Epithelial cell of esophagus (primary cell): ENCODE results near the gene ATP6V0C.

Experiments used
- DNase-seq: peaks from one replicate; pipeline ENCODE4 v3.0.0; 2010; ENCODE audit warnings: low read depth
- H3K4me3 ChIP-seq: 2 replicates; pipeline ENCODE4 v1.5.1; 2011; ENCODE audit warnings: mild to moderate bottlenecking, low read length, control low read depth
- CTCF ChIP-seq: IDR thresholded peaks from 2 replicates; pipeline ENCODE4 v1.5.1; 2011; ENCODE audit warnings: low read depth, mild to moderate bottlenecking, low read length, control low read depth, inconsistent platforms; ENCODE audit not compliant: insufficient read depth; ENCODE audit errors: missing control alignments

Gene ATP6V0C

GRCh38 chr16:2499454-2499853 lies 14.3 kb upstream of the ATP6V0C start:
- no peak overlapping the region for H3K4me3 ChIP-seq
- DNase-seq: no peak
- no peak for TF ChIP-seq CTCF

- DNase-seq: no peak
- no peak for TF ChIP-seq CTCF
- H3K4me3 ChIP-seq: no peak overlapping the region
Observed at GRCh38 chr16:2499890-2500429, 13.8 kb upstream of the ATP6V0C start.

- DNase-seq: no peak
- no peak overlapping the region for H3K4me3 ChIP-seq
- TF ChIP-seq CTCF: no peak
Observed at GRCh38 chr16:2500430-2500917, 13.3 kb upstream of the ATP6V0C start.

- TF ChIP-seq CTCF: peak; percentile 90
- DNase-seq: peak; percentile 76
- no peak overlapping the region for H3K4me3 ChIP-seq
Observed at GRCh38 chr16:2500918-2501750, 12.6 kb upstream of the ATP6V0C start.

GRCh38 chr16:2501946-2502895 lies 11.5 kb upstream of the ATP6V0C start:
- H3K4me3 ChIP-seq: no peak overlapping the region
- DNase-seq: no peak
- no peak for TF ChIP-seq CTCF

- no peak for DNase-seq
- no peak for TF ChIP-seq CTCF
- H3K4me3 ChIP-seq: no peak overlapping the region
Observed at GRCh38 chr16:2505695-2506094, 8.1 kb upstream of the ATP6V0C start.
